Measurements from ENCODE around the gene ELL.

ELL gene

GRCh38 chr19:18437491-18438330 lies 84.2 kb downstream of the ELL start, which contains the start of gene ISYNA1:
TSS of gene ISYNA1 (minus strand) at chr19:18438133. CDS start at chr19:18437979, 154 bp downstream.
- no peak for TF ChIP-seq GABPA (IDR thresholded peaks at IDR 0.05; ENCODE audit: low read depth)
- TF ChIP-seq POLR2AphosphoS5 (IDR thresholded peaks at IDR 0.05; ENCODE audit: low read depth) = no peak
- TF ChIP-seq CTCF (IDR thresholded peaks at IDR 0.05; ENCODE audit: insufficient read depth, low read length) = no peak
- TF ChIP-seq REST (IDR thresholded peaks at IDR 0.05; ENCODE audit: insufficient replicate concordance, low read depth) = no peak
- no peak for TF ChIP-seq SPI1 (IDR thresholded peaks at IDR 0.05; ENCODE audit: borderline replicate concordance, low read depth)
- H3K4me3 ChIP-seq (replicated peaks; ENCODE audit: insufficient read depth, low read length) = peak within 1 kb of the TSS; percentile 36
- no peak for DNase-seq (ENCODE audit: low read depth in 1 of 2, low spot score in 1 of 2)
- H3K27ac ChIP-seq (replicated peaks) = no peak within 1 kb of the TSS
- peaks cover 4% of the 10 kb centered on the region for H3K27me3 ChIP-seq (ENCODE audit: insufficient read depth, poor library complexity, severe bottlenecking)

DNA sequence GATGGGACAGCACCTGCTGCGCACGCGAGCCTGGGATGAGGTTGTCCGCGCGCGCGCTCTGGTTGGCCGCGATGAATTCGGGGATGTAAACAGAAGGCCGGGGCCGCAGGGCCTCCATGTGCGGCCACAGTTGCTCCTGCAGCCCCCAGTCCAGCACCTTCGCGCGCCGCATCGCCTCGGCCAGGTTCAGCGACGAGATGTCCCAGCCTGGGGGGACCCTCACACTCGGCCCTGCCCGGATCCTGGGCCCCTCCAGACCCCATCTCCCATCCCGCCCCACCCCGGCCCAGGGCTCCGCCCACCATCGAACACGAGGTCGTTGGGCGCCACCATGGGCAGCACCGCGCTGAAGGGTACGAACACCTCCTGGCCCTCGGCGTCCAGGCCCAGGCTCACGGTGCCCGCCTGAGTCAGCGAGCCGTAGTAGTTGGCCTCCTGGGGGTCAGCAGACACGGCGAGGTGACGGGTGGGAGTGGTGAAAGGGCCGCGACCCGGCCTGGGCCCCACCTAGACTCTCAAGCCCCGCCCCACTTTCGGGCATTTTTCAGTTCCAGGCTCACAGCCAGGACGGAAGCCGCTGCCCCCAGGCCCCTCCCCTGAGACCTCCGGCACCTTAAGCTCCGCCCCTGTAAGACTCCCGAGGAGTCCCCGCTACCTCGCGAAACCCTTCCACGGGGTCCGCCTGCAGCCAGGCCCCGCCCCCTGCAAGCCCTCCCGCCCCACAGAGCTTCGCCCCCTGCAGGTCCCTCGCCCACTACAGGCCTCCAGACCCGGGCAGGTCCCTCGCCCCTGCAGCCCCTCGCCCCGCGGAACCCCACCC lies 85.0 kb downstream of the ELL start:
- Histone ChIP-seq H3K4me3 (replicated peaks; ENCODE audit: insufficient read depth, low read length) (peak overlapping the region; percentile 36), H3K27ac (replicated peaks) (no peak overlapping the region), H3K27me3 (ENCODE audit: insufficient read depth, poor library complexity, severe bottlenecking) (peaks cover 4% of the 10 kb centered on the region)
- TF ChIP-seq REST (IDR thresholded peaks at IDR 0.05; ENCODE audit: insufficient replicate concordance, low read depth) (no peak), CTCF (IDR thresholded peaks at IDR 0.05; ENCODE audit: insufficient read depth, low read length) (no peak), SPI1 (IDR thresholded peaks at IDR 0.05; ENCODE audit: borderline replicate concordance, low read depth) (no peak), POLR2AphosphoS5 (IDR thresholded peaks at IDR 0.05; ENCODE audit: low read depth) (no peak), GABPA (IDR thresholded peaks at IDR 0.05; ENCODE audit: low read depth) (no peak)
- DNase-seq (ENCODE audit: low read depth in 1 of 2, low spot score in 1 of 2) = peak in 1 of 2 experiments; percentile 47

DNA sequence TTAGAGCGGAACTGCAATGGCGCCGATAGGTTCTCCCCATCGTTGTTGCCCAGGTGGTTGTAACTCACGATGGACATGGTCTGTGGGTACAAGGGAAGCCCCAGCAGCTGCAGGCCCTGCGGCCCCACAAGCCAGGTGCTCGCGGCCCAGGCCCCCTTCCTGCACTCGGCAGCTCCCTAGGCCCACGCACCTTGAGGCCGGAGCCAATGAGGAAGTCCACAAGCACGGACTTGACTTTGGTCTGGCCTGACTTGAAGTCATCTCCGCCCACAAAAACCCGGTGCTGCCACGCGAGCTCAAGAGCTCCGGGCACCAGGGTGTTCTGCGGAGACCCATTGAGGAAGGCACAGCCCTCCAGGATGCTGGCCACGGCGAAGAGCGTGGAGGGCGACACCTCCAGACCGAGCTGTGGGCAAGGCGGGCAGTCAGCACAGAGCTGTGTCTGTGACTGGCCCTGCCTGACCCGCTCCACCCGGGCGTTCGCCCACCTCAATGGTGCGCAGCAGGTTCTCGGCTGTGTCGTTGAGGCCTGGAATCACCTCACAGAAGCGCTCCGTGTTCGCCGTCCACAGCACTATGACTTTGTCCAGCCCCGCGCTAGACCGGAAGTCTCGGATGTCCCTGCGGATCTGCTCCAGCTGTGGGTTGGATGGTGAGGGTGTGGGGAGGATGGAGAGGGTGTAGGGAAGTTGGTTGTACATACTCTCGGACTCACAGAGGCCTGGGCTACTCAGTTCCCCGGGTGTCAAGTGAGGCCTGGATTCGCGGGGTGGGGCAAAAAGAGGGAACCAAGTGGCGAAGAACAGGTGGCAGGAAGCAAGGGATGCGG lies 85.8 kb downstream of the ELL start:
- no peak for DNase-seq (ENCODE audit: low read depth in 1 of 2, low spot score in 1 of 2)
- Histone ChIP-seq H3K27ac (replicated peaks) (no peak overlapping the region), H3K4me3 (replicated peaks; ENCODE audit: insufficient read depth, low read length) (no peak overlapping the region), H3K27me3 (ENCODE audit: insufficient read depth, poor library complexity, severe bottlenecking) (peaks cover 4% of the 10 kb centered on the region)
- TF ChIP-seq POLR2AphosphoS5 (IDR thresholded peaks at IDR 0.05; ENCODE audit: low read depth) (0 out of 2 replicates have a peak, but pooled peaks have one; percentile 3), GABPA (IDR thresholded peaks at IDR 0.05; ENCODE audit: low read depth) (no peak)

Measured in HL-60 (cell line).